ENCODE measurements around the gene SLF1. TPM values are rescaled to one million over a fixed set of nuclear protein-coding genes. Genes with fewer than 3 reads are reported as not detected.

The SLF1 gene
- total and polyA plus RNA-seq, 11 donors, result 2.4 to 8.1 (median 5.5) TPM

- Histone ChIP-seq H3K9me3 (no peaks in the 10 kb centered on the region), H3K4me3 (no peak overlapping the region), H3K27me3 (no peaks in the 10 kb centered on the region), H3K4me1 (peaks cover 0 to 3% (median 0%) of the 10 kb centered on the region in 12 donors), H3K27ac (peak overlapping the region in 1 of 12 donors; percentile 11), H3K36me3 (no peaks in the 10 kb centered on the region)
- intact Hi-C loops (cut with DNase I), result no loop called here
- DNase-seq (no peak), ATAC-seq (no peak)
- TF ChIP-seq POLR2A (IDR thresholded peaks at IDR 0.05) (no peak), CTCF (IDR thresholded peaks at IDR 0.05) (no peak)
Observed at GRCh38 chr5:94577466-94578245, 40.8 kb upstream of the SLF1 start.

- peaks cover 0 to 10% (median 0%) of the 10 kb centered on the region in 12 donors for H3K9me3 ChIP-seq
- ATAC-seq (no peak), DNase-seq (no peak)
- WGBS, 4 donors, result 91 to 94% (median 93%) methylated on average over 7 of the region's 7 CpGs
- H3K27me3 ChIP-seq, result no peaks in the 10 kb centered on the region
- no peak overlapping the region for H3K4me3 ChIP-seq
- intact Hi-C loops (cut with DNase I), result no loop called here
- no peaks in the 10 kb centered on the region for H3K4me1 ChIP-seq
- H3K36me3 ChIP-seq, result no peaks in the 10 kb centered on the region
- TF ChIP-seq POLR2A (IDR thresholded peaks at IDR 0.05) (no peak), CTCF (IDR thresholded peaks at IDR 0.05) (no peak)
- no peak overlapping the region for H3K27ac ChIP-seq
Observed at GRCh38 chr5:94595281-94595840, 23.1 kb upstream of the SLF1 start.

GRCh38 chr5:94613583-94613982 is 4.9 kb upstream of the SLF1 start:
- ATAC-seq (no peak), DNase-seq (no peak)
- TF ChIP-seq CTCF (IDR thresholded peaks at IDR 0.05), result peak in 2 of 12 donors; percentile 4 to 11
- TF ChIP-seq POLR2A (IDR thresholded peaks at IDR 0.05), result no peak
- no peak overlapping the region for H3K4me3 ChIP-seq
- WGBS, 4 donors, result 55 to 65% (median 62%) methylated on average over 2 of the region's 2 CpGs
- H3K27ac ChIP-seq, result no peak overlapping the region
- intact Hi-C loops (cut with DNase I), result loop anchor here in 1 of 10 donors (10.0 kb wide), 2 partner anchors 121 to 499 kb away; a partner anchor contains a TSS
- H3K27me3 ChIP-seq, result no peaks in the 10 kb centered on the region
- no peaks in the 10 kb centered on the region for H3K36me3 ChIP-seq
- no peaks in the 10 kb centered on the region for H3K9me3 ChIP-seq
- H3K4me1 ChIP-seq, result peaks cover 0 to 11% (median 6%) of the 10 kb centered on the region in 12 donors

- WGBS, 4 donors, result 83 to 95% (median 90%) methylated on average over 2 of the region's 2 CpGs
- no peak for DNase-seq
- no peak for TF ChIP-seq CTCF (IDR thresholded peaks at IDR 0.05)
- TF ChIP-seq POLR2A (IDR thresholded peaks at IDR 0.05), result no peak
- Histone ChIP-seq H3K27ac (no peak overlapping the region), H3K4me3 (no peak overlapping the region), H3K4me1 (peaks cover 0 to 13% (median 8%) of the 10 kb centered on the region in 12 donors), H3K27me3 (no peaks in the 10 kb centered on the region), H3K36me3 (no peaks in the 10 kb centered on the region), H3K9me3 (no peaks in the 10 kb centered on the region)
- ATAC-seq, result no peak
- intact Hi-C loops (cut with DNase I), result loop anchor here in 1 of 10 donors (10.0 kb wide), 2 partner anchors 121 to 499 kb away; a partner anchor contains a TSS
Observed at GRCh38 chr5:94614156-94614805, 4.2 kb upstream of the SLF1 start.
